ENCODE results near the gene FLT3. TPM values are rescaled to one million over a fixed set of nuclear protein-coding genes. Genes with fewer than 3 reads are reported as not detected.

The FLT3 gene
- total RNA-seq, 4 donors from 2014 or later: 0.06 to 1.8 (median 0.53) TPM

- intact Hi-C loops (cut with DNase I): no loop called here
- TF ChIP-seq POLR2A (IDR thresholded peaks at IDR 0.05; ENCODE audit: low read depth) (peak; percentile 18), EP300 (IDR thresholded peaks at IDR 0.05) (no peak), CTCF (IDR thresholded peaks at IDR 0.05) (no peak), POLR2AphosphoS5 (IDR thresholded peaks at IDR 0.05) (peak; percentile 56 to 83)
- H3K4me1 ChIP-seq: peaks cover 23 to 53% (median 43%) of the 10 kb centered on the region in 4 donors
- no peaks in the 10 kb centered on the region for H3K27me3 ChIP-seq
- peak; percentile 96 for DNase-seq (ENCODE audit: extremely low spot score)
- H3K9me3 ChIP-seq: no peaks in the 10 kb centered on the region
- peak overlapping the region; percentile 96 to 98 (median 97) for H3K27ac ChIP-seq (replicated peaks in 1 of 4)
- no peaks in the 10 kb centered on the region for H3K36me3 ChIP-seq
- WGBS: 1% methylated on average over 13 of the region's 60 CpGs
- H3K4me3 ChIP-seq: peak overlapping the region; percentile 77 to 100 (median 90)
Observed at GRCh38 chr13:28138756-28139470, 38.5 kb upstream of the FLT3 start.

- Histone ChIP-seq H3K27ac (replicated peaks in 1 of 4) (peak within 1 kb of the TSS; percentile 96 to 98 (median 97)), H3K36me3 (no peaks in the 10 kb centered on the region), H3K4me3 (peak within 1 kb of the TSS; percentile 77 to 100 (median 90)), H3K9me3 (no peaks in the 10 kb centered on the region), H3K4me1 (peaks cover 23 to 48% (median 42%) of the 10 kb centered on the region in 4 donors), H3K27me3 (no peaks in the 10 kb centered on the region)
- intact Hi-C loops (cut with DNase I): no loop called here
- peak; percentile 95 for DNase-seq (ENCODE audit: extremely low spot score)
- TF ChIP-seq CTCF (IDR thresholded peaks at IDR 0.05) (peak in 1 of 3 experiments; percentile 19), POLR2AphosphoS5 (IDR thresholded peaks at IDR 0.05) (peak; percentile 82 to 94), POLR2A (IDR thresholded peaks at IDR 0.05; ENCODE audit: low read depth) (no peak), EP300 (IDR thresholded peaks at IDR 0.05) (no peak)
- under 1% methylated on average over 74 of the region's 84 CpGs for WGBS
Observed at GRCh38 chr13:28138012-28138755, 37.8 kb upstream of the FLT3 start, which contains the start of gene PAN3. TSS of gene PAN3 (plus strand) at chr13:28138545. CDS start at chr13:28138658, 113 bp downstream.

- Histone ChIP-seq H3K9me3 (no peaks in the 10 kb centered on the region), H3K36me3 (no peaks in the 10 kb centered on the region), H3K4me3 (peak overlapping the region; percentile 77 to 100 (median 90)), H3K27ac (replicated peaks in 1 of 4) (peak overlapping the region; percentile 96 to 98 (median 97)), H3K27me3 (no peaks in the 10 kb centered on the region), H3K4me1 (peaks cover 23 to 42% (median 37%) of the 10 kb centered on the region in 4 donors)
- no peak for DNase-seq (ENCODE audit: extremely low spot score)
- intact Hi-C loops (cut with DNase I): no loop called here
- no peak for TF ChIP-seq EP300 (IDR thresholded peaks at IDR 0.05)
- no peak for TF ChIP-seq POLR2AphosphoS5 (IDR thresholded peaks at IDR 0.05)
- no peak for TF ChIP-seq POLR2A (IDR thresholded peaks at IDR 0.05; ENCODE audit: low read depth)
- no peak for TF ChIP-seq CTCF (IDR thresholded peaks at IDR 0.05)
- WGBS: under 1% methylated on average over 11 of the region's 11 CpGs
Observed at GRCh38 chr13:28137596-28137995, 37.2 kb upstream of the FLT3 start.

GRCh38 chr13:28136916-28137315 is 36.5 kb upstream of the FLT3 start:
- Histone ChIP-seq H3K36me3 (no peaks in the 10 kb centered on the region), H3K27me3 (no peaks in the 10 kb centered on the region), H3K4me1 (peaks cover 20 to 35% (median 31%) of the 10 kb centered on the region in 4 donors), H3K9me3 (no peaks in the 10 kb centered on the region), H3K4me3 (peak overlapping the region; percentile 77 to 100 (median 90)), H3K27ac (replicated peaks in 1 of 4) (peak overlapping the region in 2 of 4 donors; percentile 96)
- TF ChIP-seq POLR2A (IDR thresholded peaks at IDR 0.05; ENCODE audit: low read depth) (no peak), POLR2AphosphoS5 (IDR thresholded peaks at IDR 0.05) (no peak), EP300 (IDR thresholded peaks at IDR 0.05) (no peak), CTCF (IDR thresholded peaks at IDR 0.05) (no peak)
- DNase-seq (ENCODE audit: extremely low spot score): no peak
- intact Hi-C loops (cut with DNase I): no loop called here
- 71% methylated on average over 7 of the region's 7 CpGs for WGBS

All from esophagus muscularis mucosa (tissue), 4 donors.